ENCODE data around the gene TTC23.

Gene TTC23

DNA sequence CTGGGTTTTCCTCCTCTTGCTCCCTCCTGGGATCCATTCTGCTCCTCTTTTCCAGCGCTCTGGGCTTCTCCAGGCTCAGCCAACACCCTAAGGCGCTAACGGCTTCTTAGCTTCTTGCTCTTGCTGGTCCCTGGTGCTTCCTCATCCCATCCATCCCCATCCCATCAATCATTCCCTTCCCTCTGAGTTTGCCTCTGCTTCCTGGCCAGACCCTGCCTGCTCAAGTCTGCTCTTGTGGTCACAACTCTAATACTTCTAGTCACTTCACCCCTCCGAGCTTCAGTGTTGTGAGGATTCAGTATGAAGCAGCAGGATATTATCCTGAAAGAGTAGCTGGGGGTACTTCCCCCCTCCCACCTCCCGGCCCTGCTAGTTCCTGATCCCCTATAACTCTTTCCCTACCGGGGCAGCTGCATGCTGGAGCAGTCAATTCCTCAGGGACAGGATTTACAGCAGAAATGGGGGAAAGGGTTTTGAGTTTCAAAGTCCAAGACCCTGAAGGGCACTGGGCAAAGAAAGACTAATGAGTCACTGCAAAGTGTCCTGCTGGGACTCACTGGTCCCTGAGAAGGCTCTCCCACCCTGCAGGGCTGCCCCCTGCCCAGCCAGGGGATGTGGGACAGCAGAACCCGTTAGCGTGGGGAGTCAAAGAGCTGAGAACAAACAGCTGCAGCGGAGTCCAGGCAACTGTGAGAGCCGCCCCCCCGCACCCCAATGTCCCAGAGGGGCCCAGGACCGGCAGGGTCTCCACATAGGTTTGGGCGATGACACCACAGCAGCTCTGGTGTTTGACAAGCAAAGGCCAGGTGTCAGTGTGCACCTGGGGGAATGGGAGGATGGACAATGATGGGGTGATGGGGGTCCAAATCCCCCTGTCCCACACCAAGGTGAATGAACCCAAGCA is 146.8 kb downstream of the TTC23 start:
- TF ChIP-seq, protein P1, sequence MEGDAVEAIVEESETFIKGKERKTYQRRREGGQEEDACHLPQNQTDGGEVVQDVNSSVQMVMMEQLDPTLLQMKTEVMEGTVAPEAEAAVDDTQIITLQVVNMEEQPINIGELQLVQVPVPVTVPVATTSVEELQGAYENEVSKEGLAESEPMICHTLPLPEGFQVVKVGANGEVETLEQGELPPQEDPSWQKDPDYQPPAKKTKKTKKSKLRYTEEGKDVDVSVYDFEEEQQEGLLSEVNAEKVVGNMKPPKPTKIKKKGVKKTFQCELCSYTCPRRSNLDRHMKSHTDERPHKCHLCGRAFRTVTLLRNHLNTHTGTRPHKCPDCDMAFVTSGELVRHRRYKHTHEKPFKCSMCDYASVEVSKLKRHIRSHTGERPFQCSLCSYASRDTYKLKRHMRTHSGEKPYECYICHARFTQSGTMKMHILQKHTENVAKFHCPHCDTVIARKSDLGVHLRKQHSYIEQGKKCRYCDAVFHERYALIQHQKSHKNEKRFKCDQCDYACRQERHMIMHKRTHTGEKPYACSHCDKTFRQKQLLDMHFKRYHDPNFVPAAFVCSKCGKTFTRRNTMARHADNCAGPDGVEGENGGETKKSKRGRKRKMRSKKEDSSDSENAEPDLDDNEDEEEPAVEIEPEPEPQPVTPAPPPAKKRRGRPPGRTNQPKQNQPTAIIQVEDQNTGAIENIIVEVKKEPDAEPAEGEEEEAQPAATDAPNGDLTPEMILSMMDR (IDR thresholded peaks at IDR 0.05; ENCODE audit: low read depth, low read length, missing control alignments): no peak
- DNase-seq (ENCODE audit: low read depth): no peak
- H3K4me3 ChIP-seq (ENCODE audit: low read depth, low read length): no peak overlapping the region

DNA sequence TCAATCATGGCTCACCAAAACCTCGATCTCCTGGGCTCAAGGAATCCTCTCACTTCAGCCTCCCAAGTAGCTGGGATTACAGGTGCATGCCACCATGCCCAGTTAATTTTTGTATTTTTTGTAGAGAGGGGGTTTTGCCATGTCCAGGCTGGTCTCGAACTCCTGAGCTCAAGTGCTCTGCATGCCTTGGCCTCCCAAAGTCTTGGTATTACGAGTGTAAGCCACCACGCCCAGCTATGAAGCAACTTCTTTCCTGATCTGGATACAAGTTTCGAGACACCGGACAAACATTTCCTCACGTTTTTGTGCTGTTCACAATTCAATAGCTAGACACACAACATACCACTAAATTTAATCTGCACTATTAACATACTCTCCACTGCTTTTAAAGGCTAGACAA is 147.9 kb downstream of the TTC23 start:
- H3K4me3 ChIP-seq (ENCODE audit: low read depth, low read length): no peak overlapping the region
- TF ChIP-seq, protein P1 (IDR thresholded peaks at IDR 0.05; ENCODE audit: low read depth, low read length, missing control alignments): no peak
- no peak for DNase-seq (ENCODE audit: low read depth)

DNA sequence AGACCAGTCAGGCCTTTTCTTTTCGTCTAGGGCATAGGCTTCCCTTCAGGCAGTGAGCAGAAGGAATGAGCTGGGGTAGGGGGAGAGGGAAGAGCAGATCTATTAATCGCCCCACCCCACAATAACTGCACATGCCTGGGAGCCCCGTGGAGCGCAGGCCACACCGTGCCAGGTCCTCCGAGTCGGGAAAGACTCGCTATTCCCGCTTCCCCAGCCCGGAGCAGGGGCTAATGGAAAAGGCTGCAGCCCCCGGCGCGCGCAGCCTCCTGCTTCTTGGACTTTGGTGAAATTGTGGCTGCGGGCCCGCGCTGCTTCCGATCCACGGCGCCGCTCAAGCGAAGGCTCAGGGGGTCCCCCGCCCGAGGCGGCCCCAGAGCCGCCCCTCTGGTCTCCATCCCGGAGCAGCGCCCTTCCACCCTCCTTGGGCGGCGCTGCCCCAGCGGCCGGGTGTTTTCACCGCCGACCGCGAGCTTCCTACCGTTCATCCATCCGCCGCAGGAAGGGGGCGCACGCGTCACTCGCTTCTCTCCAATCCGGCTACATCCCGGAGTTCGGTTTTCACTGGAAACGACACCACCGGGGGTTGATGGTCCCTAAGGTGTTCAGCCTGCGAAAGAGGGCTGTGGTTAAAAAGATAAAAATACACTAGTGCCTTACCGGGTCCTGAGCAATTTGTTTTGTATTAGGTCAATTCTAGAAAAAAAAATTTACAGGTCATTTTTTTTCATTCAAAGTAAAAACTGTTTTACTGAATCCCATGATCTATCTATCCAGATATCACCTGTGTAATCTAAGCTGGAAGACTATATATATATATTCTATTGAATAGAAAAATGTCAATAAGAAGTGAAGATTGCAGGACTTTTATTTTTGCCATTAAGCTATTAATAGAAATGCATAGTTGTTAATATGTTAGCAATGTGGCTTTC is 148.9 kb downstream of the TTC23 start:
- no peak overlapping the region for H3K4me3 ChIP-seq (ENCODE audit: low read depth, low read length)
- DNase-seq (ENCODE audit: low read depth): no peak
- TF ChIP-seq, protein P1 (IDR thresholded peaks at IDR 0.05; ENCODE audit: low read depth, low read length, missing control alignments): peak; percentile 71

DNA sequence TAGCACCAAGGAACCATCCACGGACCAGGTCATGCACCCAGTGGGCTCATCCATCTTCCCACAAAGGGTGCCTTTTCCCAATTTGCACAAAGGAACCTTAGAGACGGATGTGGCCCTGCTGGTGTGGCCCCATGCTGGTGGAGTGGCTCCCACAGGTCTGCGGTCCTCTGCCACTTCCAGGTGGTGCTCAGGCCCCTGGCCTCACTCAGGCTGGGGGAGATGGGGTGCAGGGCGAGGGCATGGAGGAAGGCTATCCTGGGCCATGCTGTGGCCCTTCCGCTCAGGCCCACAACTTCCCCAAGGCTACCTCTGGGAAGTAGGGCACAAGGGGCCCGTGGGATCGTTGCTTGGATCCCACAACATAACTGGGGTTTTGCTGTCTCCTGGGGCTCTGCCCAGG is 149.7 kb downstream of the TTC23 start:
- DNase-seq (ENCODE audit: low read depth): no peak
- H3K4me3 ChIP-seq (ENCODE audit: low read depth, low read length): no peak overlapping the region
- TF ChIP-seq, protein P1 (IDR thresholded peaks at IDR 0.05; ENCODE audit: low read depth, low read length, missing control alignments): no peak

DNA sequence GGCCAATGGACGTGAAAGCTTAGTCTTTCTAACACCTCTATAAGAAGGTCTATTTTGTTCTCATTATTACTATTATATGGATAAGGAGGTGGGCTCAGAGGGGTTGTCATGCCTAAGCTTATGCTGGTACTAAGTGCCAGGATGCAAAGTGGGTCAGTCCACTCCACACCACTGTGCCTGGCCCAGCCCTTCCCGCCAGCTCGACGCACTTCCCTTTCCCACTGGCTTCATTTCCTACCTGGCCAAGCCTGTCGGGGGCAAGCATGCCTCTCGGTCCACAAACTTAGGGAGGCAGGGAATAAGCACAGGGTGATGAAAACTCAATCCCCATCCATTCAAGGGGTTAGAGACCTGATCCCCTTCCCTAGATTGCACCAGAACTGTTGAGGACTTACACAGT is 150.4 kb downstream of the TTC23 start:
- TF ChIP-seq, protein P1 (IDR thresholded peaks at IDR 0.05; ENCODE audit: low read depth, low read length, missing control alignments): no peak
- no peak for DNase-seq (ENCODE audit: low read depth)
- no peak overlapping the region for H3K4me3 ChIP-seq (ENCODE audit: low read depth, low read length)

DNA sequence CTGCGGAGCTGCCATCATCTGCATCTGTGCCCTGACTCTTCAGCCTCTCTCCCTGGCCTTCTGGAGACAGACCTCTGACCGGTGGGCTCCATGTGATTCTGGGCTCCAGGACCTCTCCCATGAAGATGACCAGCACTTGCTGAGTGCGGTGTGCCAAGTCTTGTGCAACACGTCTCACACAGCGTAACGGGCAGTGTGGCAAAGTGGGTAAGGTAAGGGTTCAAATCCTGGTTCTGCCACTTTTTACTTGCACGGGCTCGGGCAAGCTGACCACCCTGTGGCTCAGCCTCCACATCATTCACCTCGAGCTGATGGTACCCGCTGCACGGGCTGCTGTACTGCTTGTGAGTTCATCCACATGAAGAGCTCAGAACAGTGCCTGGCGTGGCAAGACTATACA is 151.0 kb downstream of the TTC23 start:
- DNase-seq (ENCODE audit: low read depth): no peak
- no peak overlapping the region for H3K4me3 ChIP-seq (ENCODE audit: low read depth, low read length)
- TF ChIP-seq, protein P1 (IDR thresholded peaks at IDR 0.05; ENCODE audit: low read depth, low read length, missing control alignments): no peak
